Mammary epithelial cell (primary cell): ENCODE data around the gene SSMEM1.

Experiments
- CTCF ChIP-seq, 2 donors: IDR thresholded peaks in 1 of 2; conservative IDR thresholded peaks in 1 of 2; 2 replicates each; pipeline ENCODE4 v1.5.1; 2011 to 2012; ENCODE audit warnings: inconsistent platforms in 2 of 2, low read length in 2 of 2, mild to moderate bottlenecking in 2 of 2, control low read depth in 1 of 2, low read depth in 1 of 2; ENCODE audit not compliant: insufficient read depth in 1 of 2; ENCODE audit errors: extremely low read depth in 1 of 2
- EZH2 ChIP-seq: IDR thresholded peaks from 2 replicates; pipeline ENCODE4 v1.6.1; 2012; ENCODE audit warnings: low read length, inconsistent platforms, borderline replicate concordance

- TF ChIP-seq CTCF (conservative IDR thresholded peaks at IDR 0.05 in 1 of 2, IDR thresholded peaks at IDR 0.05 in 1 of 2; ENCODE audit: extremely low read depth in 1 of 2, insufficient read depth in 1 of 2, low read depth in 1 of 2, low read length in 2 of 2) (no peak), EZH2 (no peak)
These were observed 47.6 kb upstream of the SSMEM1 start for GRCh38 chr7:130160023-130160422.
